SK-N-MC (cell line): ENCODE measurements around the gene YKT6.

Source experiments
- EZH2 ChIP-seq: fragments of 200-600 bp; sonication (generic); IDR thresholded peaks from one replicate; pipeline ENCODE4 v1.6.1; 2017; ENCODE audit warnings: antibody characterized with exemption
- POLR2AphosphoS5 ChIP-seq: IDR thresholded peaks from 2 replicates; pipeline ENCODE4 v1.6.1; 2012; ENCODE audit warnings: mild to moderate bottlenecking, low read depth, low read length, borderline replicate concordance

DNA sequence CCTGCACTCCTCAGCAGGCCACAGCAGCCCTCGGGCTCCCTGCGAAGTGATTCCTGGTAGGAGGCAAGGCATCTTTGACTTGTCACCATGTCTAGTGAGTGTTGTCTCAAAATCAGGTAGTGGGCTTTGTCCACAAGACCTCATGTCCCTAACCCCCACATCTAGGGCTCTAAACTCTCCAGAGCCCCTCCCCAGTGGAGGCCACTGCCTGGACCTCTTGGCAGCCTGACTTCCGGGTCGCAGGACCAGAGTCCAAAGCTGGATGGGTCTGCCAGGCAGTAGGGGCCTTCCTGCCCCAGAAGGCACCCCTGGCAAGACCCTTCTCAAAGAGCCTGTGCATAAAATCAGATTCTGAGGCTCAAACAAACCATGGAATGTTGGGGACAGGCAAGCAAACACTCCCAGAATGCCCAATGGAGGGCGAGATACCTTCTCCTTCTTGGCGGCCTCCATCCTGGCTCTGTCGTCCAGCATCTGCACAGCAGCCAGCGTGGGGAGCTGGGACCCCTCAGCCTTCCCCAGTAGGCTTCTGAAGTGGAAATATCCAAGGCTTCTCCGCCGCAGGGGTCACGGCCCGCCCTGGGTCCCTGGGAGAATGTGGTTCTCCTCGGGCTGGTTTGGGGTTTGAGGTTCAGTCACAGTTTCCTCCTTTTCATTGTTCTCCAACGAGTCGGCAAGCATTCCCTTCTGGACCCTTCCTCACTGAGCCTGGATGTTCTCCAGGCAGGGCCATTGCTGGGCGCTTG lies 12.1 kb upstream of the YKT6 start:
- TF ChIP-seq POLR2AphosphoS5 = no peak
- no peak for TF ChIP-seq EZH2
